ENCODE data around the gene RANBP9.
A peak's percentile ranks its signal among the peaks of the same experiment; 100 is the strongest.

Gene RANBP9

DNA sequence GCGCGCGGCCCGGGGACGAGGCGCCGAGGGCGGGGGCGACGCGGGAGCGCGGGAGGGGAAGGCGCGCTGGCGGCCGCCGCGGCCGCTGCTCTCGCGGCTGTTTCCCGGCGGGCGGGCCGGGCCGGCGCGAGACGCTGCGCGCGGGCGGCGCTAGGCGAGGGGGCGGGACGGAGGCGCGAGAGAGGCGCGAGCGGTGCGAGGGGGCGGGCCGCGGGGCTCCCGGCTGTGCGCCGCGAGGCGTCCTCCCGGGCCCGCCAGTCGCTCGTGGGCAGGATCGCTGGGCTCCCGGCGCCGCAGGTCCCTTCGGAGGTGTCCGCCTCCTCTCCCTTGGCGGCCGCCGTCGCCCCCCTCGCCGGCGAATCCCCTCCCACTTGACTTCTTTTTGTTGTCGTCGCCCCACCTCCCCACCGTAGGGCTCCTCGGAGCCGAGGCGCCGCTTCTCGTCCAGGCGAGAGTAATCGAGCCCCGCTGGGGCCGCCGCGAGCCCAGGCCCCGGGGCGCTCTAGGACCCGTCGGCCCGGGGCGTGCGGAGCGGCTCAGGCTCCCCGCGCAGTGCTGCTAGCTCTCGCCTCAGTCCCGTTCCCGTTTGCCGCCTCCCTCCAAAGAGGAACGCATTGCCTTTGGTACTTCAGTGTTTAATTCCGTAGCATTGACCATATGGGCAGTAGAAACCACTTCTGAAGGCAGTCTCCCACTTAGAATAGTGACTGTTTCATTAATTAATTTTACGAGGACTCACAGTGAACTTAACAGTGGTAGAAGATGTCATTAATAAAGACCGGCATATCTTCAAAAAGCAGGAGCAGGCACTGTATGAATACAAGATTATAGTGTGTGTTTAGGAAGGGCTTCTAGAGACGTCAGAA is at the start of gene RANBP9:
TSS of gene RANBP9 (minus strand) at position 103 of the 866 bp plus-strand sequence. CDS start 330 bp downstream, outside the sequence.
- peak; percentile 68 to 80 for DNase-seq (ENCODE audit: low read depth in 2 of 2)

DNA sequence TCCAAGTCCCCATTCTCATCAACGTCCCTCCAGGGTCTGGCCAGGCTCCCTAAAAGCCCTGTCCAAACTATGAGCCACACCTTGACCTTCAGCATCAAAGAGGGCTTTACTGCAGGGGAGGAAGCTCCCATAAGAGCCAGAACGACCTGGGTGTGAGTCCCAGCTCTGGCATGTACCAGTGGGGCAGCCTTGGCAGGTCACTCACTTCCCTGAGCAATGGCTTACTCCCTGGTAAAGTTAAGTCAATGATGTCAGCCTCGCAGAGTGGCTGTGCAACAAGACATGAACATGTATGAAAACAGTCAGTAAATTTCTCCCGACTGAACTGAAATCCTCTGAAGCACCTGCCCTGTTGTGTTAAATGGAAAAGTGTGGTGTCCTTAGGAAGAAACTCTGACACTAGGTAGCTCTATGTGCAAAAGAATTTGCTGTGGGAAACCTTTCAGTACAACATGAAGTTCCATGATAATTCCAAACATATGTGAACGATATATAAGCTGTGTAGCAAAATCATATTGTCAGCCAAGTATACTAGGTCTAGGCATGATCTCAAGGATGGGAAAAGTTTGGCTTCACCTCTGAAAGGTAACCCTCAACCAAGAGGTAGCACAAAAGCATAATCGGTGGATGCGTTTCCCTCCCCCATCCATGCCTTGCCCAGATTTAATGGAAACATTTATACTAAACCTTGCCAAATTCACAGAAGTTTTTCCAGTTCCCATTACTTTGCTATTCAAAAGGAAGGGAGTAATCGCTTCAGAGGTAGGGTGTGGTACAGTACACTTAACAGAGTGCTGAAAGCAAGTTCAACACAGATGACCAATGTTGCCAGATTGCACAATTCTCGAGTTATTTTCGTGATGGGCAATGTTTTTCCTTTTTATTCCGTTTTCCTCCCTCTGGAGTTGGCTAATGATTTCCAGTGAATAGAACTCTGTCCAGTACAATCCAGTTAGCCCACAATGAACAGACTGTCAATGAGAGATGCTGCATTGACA is 49.0 kb upstream of the RANBP9 start:
- no peak for DNase-seq (ENCODE audit: low read depth in 2 of 2)

DNA sequence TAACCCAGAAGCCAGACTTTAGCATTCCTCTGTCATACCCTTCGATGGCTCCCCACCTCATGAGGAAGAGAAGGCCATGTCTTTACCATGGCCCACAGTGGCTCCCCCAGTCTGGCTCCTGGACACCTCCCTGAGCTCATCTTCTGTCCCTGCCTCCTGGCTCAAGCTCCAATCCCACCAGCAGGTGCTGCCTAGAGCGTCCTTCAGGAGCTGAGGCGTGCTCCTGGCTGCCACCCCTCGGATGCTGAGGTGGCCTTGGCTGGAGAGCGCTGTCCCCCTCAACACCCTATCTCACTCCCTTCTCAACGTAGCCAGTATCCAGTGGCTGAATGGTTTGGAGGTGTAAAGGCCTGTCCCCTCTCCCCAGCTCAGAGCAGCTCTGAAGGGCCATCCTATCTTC is 47.4 kb upstream of the RANBP9 start:
- no peak for DNase-seq (ENCODE audit: low read depth in 2 of 2)

DNA sequence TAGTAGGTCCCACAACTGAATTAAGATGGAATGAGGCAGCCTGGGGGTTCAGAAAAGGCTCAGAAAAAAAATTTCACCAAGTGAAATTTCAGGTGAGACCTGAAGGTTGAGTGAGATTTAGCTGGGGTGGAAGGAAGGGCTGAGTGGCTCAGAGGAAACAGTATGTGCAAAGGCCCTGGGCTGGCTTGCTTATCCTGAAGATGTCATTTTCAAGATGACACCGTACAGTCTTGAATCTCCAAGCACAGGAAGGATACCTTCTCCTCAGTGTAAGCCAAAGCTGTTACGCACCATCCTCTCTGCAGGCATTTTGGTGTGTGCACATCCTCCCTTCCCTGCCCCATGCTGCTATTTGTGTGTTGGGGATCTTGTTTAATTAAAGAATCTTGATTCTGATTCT is 43.0 kb upstream of the RANBP9 start:
- DNase-seq (ENCODE audit: low read depth in 2 of 2), result no peak

DNA sequence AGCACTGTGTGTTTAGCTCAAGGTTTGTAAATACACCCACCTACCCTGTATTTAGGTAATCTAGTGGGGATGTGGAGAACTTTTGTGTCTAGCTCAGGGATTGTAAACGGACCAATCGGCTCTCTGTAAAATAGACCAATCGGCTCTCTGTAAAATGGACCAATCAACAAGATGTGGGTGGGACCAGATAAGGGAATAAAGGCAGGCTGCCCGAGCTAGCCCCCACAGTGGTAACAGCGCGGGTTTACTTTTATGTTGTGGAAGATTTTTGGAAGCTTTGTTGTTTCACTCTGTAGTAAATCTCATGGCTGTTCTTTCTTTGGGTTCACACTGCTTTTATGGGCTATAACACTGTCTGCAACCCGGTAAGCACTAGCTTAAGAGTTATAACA is 32.1 kb upstream of the RANBP9 start:
- no peak for DNase-seq (ENCODE audit: low read depth in 2 of 2)

DNA sequence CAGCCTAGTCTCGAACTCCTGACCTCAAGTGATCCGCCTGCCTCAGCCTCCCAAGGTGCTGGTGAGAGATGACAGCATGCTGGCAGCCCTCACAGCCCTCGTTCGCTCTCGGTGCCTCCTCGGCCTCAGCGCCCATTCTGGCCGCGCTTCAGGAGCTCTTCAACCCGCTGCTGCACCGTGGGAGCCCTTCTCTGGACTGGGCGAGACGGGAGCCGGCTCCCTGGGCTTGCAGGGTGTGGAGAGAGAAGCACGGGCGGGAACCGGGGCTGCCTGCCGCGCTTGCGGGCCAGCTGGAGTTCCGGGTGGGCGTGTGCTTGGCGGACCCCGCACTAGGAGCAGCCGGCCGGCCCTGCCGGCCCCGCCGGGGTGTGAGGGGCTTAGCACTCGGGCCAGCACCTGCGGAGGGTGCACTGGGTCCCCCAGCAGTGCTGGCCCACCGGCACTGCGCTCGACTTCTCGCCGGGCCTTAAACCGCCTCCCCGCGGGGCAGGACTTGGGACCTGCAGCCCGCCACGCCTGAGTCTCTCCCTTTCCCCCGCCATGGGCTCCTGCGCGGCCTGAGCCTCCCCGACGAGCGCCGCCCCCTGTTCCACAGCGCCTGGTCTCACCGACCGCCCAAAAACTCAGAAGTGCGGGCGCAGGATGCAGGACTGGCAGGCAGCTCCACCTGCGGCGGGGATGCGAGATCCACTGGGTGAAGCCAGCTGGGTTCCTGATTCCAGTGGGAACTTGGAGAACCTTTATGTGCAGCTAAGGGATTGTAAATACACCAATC is 31.5 kb upstream of the RANBP9 start:
- no peak for DNase-seq (ENCODE audit: low read depth in 2 of 2)

DNA sequence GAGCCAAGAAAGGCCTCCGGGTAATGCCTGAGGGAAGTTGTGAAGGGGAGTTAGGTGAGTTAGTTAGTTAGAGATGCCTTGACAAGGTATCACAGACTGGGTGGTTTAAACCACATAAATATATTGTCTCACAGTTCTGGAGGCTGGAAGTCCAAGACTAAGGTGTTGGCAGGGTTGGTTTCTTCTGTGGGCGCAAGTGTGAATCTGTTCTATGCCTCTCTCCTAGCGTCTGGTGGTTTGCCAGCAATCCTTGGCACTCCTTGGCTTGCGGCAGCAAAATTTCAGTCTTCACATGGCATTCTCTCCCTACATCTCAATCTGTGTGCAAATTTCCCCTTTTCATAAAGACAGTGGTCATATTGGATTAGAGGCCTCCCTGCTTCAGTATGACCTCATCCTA is 29.7 kb upstream of the RANBP9 start:
- no peak for DNase-seq (ENCODE audit: low read depth in 2 of 2)

DNA sequence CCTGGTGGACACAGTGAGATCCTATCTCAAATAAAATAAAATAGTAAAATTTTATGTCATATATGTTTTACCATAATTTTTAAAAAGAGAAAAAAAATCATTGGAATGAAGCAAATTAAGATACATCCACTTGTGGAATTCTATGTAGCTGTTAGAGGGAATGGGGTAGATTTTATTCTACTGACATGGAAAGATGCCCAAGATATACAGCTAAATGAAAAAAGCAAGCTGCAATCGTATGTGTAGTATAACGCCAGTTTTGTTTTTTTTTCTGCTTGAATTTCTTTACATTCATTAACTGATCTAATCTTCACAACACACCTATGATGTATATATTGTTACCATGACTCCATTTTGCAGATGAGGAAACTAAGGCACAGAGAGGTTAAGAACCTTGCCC is 23.4 kb upstream of the RANBP9 start:
- no peak for DNase-seq (ENCODE audit: low read depth in 2 of 2)

DNA sequence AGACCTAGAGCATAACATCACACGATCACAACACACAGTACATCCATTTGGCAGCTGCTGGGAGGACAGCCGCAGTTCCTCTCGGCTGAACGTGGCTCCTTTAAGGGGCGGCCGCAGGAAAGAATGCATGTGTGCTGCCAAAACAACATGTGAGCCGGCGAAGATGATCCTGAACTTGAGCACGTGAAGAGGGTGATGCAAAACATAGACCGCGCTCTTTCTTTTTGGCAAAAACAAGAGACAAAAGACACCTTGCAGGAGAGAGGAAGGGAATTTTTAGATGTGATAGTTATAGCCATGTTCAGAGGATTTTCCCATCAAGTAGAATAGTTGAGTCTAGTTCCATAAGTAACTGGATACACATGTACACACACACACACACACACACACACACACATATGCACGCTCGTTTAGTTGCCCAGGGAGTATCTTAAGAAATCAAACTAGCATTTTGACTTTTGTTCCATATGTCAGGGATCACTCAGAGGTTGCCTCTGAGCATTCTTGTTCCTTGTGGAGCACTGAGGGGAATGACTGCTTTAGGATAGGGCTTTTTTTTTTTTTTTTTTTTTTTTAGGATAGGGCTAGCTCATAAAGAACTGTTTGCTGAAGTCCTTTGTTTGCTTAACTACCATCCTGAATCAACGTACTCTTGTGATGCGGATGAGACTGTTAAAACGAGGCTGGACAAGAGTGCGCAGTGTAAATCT is 21.7 kb upstream of the RANBP9 start:
- DNase-seq (ENCODE audit: low read depth in 2 of 2), result no peak

DNA sequence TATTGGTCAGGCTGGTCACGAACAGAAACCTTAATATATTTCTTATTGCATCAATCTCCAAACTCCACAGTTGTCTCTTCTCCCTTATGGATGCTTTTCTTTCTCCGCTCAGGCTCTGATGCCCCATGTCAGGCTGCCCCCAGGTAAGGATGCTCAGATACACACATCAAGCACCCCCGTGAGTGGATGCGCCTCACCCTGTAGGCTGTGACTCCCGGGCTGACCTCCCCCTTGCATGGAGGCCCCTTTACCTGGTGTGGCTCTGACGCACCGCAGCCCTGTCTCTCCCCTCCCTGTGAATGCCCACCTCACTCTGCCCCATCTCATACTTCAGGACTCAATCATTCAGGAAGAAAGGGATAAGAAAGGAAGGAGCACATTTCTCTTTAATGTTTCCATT is 19.1 kb upstream of the RANBP9 start:
- no peak for DNase-seq (ENCODE audit: low read depth in 2 of 2)

DNA sequence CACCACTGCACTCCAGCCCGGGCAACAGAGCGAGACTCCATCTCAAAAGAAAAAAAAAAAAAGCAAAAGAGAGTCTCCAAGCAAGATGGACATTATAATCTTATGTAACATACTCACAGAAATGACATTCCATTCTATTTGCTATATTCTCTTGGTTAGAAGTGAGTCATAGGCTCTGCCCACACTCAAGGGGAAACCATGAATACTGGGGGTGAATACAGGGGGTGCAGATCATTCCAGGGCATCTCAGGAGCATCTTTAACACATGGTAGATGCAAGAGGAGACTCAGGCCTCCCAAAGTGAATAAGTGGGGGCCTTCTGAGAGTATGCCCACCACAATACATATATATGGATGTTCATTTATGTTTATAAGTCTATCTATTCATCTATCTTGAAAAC is 18.3 kb upstream of the RANBP9 start:
- no peak for DNase-seq (ENCODE audit: low read depth in 2 of 2)

DNA sequence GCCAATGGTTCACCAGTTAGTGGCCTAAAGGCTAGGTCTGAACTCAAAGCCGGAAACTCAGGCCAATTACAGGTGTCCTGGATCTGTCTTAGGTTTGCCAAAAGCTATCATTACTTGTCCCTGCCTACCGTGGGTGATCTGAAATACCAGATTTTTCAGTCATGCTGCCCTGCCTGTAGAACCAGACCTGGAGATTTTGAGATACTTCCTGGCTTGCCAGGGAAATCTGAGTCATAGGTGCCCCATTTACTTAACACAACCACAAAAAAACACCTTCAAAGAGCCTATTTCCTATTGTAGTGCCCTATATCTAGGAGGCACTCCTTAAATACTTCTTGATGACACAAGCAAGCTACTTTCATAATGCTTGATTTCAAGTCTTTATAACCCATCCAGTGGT is 13.9 kb upstream of the RANBP9 start:
- DNase-seq (ENCODE audit: low read depth in 2 of 2), result no peak

DNA sequence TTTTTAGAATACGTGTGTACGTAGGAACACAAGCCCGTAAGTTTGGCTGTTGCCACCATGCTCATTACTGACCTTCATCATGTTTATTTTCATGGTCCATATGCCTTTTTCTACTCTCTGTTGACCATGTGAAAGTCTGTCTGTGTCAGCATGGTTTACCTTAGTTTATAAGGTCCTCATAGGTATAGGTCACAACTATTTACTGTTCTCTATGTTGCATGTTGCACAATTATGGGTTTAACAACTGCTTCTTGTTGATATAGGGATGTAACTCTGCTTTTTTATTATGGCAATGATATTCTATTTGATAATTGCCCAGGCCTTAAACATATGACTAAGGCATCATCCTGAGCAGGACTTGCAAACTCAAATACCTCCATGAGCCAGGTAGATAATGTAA is 13.4 kb upstream of the RANBP9 start:
- no peak for DNase-seq (ENCODE audit: low read depth in 2 of 2)

DNA sequence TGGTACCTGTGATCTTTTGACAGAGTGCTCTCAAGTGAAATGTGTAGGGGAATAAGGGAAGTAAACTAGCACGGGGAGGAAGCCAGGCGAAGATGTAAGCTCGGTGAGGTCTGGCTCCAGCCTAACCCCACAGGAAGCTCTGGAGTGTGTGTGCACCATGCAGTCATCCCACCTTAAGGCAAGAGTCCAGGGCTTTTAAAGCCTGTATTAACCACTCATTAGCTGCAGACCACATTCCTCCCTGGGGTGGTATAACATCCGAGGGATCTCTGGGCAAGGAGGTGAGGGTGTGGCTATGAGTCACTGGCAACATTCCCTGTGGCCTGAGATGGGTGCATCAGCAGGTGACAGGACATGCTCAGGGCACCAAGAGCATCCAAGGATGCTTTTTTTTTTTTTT is 12.5 kb upstream of the RANBP9 start:
- no peak for DNase-seq (ENCODE audit: low read depth in 2 of 2)

DNA sequence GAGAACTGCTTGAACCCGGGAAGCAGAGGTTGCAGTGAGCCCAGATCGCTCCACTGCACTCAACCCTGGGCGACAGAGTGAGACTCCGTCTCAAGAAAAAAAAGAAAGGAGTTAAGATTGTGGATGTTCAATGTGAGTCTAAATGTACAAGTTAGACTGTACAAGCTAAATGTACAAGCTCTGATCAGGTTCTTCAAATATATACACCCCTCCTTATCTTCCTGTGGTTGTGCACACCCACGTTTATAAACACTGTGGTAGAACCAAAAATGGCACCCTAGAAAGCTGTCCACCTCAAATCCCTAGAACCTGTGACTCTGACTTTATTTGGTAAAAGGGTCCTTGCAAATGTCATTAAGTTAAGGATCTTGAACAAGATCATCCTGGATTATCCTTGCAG is 11.2 kb upstream of the RANBP9 start:
- DNase-seq (ENCODE audit: low read depth in 2 of 2), result no peak

DNA sequence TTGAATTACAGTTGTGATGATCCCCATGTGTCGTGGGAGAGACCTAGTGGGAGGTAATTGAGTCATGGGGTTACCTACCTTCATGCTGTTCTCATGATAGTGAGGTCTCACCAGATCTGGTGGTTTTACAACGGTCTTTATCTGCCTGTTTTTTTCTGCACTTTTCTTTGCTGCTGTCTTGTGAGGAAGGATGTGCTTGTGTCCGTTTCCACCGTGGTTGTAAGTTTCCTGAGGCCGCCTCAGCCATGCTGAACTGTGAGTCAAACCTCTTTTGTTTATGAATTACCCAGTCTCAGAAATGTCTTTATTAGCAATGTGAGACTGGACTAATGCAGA is 6.5 kb upstream of the RANBP9 start:
- DNase-seq (ENCODE audit: low read depth in 2 of 2), result no peak

DNA sequence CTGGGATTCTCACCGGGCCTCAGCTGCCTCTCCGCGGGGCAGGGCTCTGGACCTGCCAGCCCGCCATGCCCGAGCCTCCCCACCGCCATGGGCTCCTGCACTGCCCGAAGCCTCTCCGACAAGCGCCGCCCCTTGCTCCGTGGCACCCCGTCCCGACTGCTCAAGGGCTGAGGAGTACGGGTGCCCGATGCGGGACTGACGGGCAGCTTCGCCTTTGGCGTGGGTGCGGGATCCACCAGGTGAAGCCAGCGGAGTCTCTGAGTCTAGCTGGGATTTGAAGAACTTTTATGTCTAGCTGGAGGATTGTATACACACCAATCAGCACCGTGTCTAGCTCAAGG is 5.3 kb upstream of the RANBP9 start:
- no peak for DNase-seq (ENCODE audit: low read depth in 2 of 2)

DNA sequence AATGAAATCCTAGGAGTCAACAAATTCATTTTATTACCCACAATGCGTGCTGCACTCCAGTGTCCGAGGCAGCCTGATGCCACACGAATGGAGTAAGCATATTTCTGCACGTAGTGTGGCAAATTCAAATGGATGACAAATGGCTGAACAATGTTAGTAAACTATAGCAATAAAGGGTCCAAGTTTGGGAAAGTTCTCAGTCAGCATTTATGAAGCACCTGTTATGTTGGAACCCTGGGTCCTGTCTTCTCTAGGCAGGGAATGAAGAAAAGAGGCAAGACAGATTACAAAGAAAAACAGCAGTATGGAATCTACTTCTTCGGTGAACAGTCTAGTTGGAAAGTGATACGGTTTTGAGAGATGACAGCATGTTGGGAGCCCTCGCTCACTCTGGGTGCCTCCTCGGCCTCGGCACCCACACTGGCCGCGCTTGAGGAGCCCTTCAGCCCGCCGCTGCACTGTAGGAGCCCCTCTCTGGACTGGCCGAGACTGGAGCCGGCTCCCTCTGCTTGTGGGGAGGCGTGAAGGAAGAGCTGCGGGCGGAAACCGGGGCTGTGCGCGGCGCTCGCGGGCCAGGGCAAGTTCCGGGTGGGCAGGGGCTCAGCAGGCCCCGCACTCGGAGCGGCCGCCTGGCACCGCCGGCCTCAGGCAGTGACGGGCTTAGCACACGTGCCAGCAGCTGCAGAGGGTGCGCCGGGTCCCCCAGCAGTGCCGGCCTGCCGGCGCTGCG is 4.8 kb upstream of the RANBP9 start:
- DNase-seq (ENCODE audit: low read depth in 2 of 2), result no peak

DNA sequence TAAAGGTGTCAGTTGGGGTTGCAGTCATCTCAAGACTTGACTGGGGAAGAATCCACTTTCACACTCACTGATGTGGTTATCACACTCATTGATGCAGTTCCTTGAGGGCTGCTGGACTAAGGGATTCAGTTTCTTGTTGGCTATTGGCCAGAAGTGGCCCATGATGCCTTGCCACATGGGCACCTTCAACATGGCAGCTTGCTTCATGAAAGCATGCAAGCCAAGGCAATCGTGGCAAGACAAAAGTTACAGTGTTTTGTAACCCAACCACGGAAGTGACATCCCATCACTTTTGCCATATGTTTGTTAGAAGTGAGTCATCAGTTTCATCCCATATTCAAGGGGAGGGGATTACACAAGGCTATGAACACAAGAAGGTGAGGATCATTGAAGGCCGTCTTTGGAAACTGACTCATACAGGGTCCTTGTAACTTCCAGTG is 3.8 kb upstream of the RANBP9 start:
- peak in 1 of 2 experiments; percentile 34 for DNase-seq (ENCODE audit: low read depth in 2 of 2)

DNA sequence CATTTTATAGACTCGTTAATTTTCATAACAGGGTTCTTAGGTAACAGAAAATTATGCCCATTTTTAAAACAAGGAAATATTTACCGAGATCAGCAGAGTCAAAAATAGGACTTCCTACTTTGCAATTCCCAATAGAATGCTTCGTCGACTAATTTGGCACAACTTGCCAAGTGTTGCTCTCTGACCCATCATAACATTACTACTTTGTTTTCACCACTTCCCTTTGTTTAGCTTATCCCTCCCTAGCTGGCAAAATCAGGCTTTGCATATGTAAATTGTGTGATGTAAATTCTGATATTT is 914 bp upstream of the RANBP9 start:
- no peak for DNase-seq (ENCODE audit: low read depth in 2 of 2)

DNA sequence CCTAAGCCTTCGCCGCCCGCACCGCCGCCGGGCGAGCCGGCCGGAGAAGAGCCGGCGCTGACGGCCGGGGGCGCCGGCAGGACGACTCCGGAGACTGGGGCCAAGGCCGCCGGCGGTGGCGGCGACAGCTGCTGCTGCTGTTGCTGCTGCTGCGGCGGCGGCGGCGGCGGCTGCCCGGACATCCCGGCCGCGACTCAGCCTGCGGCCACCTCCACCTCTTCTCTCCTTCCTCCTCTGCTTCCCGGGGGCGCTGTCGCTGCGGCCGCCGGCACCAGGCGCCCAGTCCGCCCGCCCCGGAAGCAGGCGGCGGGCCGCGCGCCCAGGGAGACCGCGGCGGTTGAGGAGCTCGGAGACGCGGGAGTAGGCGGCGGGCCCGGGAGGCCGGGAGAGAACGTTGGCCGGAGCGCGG is 307 bp downstream of the RANBP9 start:
- peak in 1 of 2 experiments; percentile 49 for DNase-seq (ENCODE audit: low read depth in 2 of 2)
